PC-3 (cell line): ENCODE measurements around the gene PTPRD.

Source experiments
- EZH2phosphoT487 ChIP-seq: fragments of 300-600 bp; sonication (generic); IDR thresholded peaks from 2 replicates; pipeline ENCODE4 v1.6.1; 2018; ENCODE audit warnings: mild to moderate bottlenecking, antibody characterized with exemption, low read length, borderline replicate concordance
- TF ChIP-seq, protein P1 (sequence below): fragments of 300-600 bp; sonication (generic); conservative IDR thresholded peaks from 2 replicates; pipeline ENCODE4 v1.5.1; 2017; ENCODE audit warnings: antibody characterized with exemption, low read depth, mild to moderate bottlenecking, low read length

GRCh38 chr9:9753266-9753665 is 859.5 kb downstream of the PTPRD start:
- TF ChIP-seq, protein P1, sequence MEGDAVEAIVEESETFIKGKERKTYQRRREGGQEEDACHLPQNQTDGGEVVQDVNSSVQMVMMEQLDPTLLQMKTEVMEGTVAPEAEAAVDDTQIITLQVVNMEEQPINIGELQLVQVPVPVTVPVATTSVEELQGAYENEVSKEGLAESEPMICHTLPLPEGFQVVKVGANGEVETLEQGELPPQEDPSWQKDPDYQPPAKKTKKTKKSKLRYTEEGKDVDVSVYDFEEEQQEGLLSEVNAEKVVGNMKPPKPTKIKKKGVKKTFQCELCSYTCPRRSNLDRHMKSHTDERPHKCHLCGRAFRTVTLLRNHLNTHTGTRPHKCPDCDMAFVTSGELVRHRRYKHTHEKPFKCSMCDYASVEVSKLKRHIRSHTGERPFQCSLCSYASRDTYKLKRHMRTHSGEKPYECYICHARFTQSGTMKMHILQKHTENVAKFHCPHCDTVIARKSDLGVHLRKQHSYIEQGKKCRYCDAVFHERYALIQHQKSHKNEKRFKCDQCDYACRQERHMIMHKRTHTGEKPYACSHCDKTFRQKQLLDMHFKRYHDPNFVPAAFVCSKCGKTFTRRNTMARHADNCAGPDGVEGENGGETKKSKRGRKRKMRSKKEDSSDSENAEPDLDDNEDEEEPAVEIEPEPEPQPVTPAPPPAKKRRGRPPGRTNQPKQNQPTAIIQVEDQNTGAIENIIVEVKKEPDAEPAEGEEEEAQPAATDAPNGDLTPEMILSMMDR: no peak
- no peak for TF ChIP-seq EZH2phosphoT487
